HepG2 (cell line): ENCODE results near the gene MCEE.

Experiments used
- YY1 ChIP-seq: IDR thresholded peaks from 2 replicates; pipeline ENCODE4 v1.6.1; 2011; ENCODE audit warnings: low read length, low read depth, moderate library complexity, mild to moderate bottlenecking; ENCODE audit not compliant: insufficient read depth, insufficient replicate concordance
- TF ChIP-seq, protein P1 (sequence below): sonication (generic); formaldehyde crosslinking; IDR thresholded peaks from 2 replicates; pipeline ENCODE4 v1.4.0; 2020; ENCODE audit warnings: missing genetic modification reagents, borderline replicate concordance

- TF ChIP-seq, protein P1, sequence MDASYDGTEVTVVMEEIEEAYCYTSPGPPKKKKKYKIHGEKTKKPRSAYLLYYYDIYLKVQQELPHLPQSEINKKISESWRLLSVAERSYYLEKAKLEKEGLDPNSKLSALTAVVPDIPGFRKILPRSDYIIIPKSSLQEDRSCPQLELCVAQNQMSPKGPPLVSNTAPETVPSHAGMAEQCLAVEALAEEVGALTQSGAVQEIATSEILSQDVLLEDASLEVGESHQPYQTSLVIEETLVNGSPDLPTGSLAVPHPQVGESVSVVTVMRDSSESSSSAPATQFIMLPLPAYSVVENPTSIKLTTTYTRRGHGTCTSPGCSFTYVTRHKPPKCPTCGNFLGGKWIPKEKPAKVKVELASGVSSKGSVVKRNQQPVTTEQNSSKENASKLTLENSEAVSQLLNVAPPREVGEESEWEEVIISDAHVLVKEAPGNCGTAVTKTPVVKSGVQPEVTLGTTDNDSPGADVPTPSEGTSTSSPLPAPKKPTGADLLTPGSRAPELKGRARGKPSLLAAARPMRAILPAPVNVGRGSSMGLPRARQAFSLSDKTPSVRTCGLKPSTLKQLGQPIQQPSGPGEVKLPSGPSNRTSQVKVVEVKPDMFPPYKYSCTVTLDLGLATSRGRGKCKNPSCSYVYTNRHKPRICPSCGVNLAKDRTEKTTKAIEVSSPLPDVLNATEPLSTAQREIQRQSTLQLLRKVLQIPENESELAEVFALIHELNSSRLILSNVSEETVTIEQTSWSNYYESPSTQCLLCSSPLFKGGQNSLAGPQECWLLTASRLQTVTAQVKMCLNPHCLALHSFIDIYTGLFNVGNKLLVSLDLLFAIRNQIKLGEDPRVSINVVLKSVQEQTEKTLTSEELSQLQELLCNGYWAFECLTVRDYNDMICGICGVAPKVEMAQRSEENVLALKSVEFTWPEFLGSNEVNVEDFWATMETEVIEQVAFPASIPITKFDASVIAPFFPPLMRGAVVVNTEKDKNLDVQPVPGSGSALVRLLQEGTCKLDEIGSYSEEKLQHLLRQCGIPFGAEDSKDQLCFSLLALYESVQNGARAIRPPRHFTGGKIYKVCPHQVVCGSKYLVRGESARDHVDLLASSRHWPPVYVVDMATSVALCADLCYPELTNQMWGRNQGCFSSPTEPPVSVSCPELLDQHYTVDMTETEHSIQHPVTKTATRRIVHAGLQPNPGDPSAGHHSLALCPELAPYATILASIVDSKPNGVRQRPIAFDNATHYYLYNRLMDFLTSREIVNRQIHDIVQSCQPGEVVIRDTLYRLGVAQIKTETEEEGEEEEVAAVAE (CRISPR knock-in tag): no peak
- TF ChIP-seq YY1: no peak
These were observed 16.2 kb downstream of the MCEE start for GRCh38 chr2:71113843-71114242.
